ENCODE data around the gene TAGLN.

Gene TAGLN

GRCh38 chr11:117183724-117184349, 15.3 kb upstream of the TAGLN start:
- H3K4me1 ChIP-seq (ENCODE audit: low read depth, poor library complexity, severe bottlenecking): peaks cover 12% of the 10 kb centered on the region
- H4K20me1 ChIP-seq (ENCODE audit: insufficient read depth): no peaks in the 10 kb centered on the region
- H3K27ac ChIP-seq: no peak overlapping the region
- H3K79me2 ChIP-seq (ENCODE audit: insufficient read depth, low read depth): no peaks in the 10 kb centered on the region
- no peaks in the 10 kb centered on the region for H3K36me3 ChIP-seq (ENCODE audit: insufficient read depth)
- no peak for TF ChIP-seq CTCF (conservative IDR thresholded peaks at IDR 0.05; ENCODE audit: low read depth, low read length)
- no peak overlapping the region for H2AFZ ChIP-seq (ENCODE audit: low read depth)
- no peak overlapping the region for H3K9ac ChIP-seq
- H3K4me2 ChIP-seq: no peak overlapping the region
- no peaks in the 10 kb centered on the region for H3K27me3 ChIP-seq (ENCODE audit: insufficient read depth, low read depth)
- no peak overlapping the region for H3K4me3 ChIP-seq (IDR thresholded peaks at IDR 0.05; ENCODE audit: insufficient read depth, low read depth, low read length)

GRCh38 chr11:117185736-117186430, 13.3 kb upstream of the TAGLN start:
- no peaks in the 10 kb centered on the region for H3K36me3 ChIP-seq (ENCODE audit: insufficient read depth)
- no peaks in the 10 kb centered on the region for H3K4me1 ChIP-seq (ENCODE audit: low read depth, poor library complexity, severe bottlenecking)
- H3K27ac ChIP-seq: no peak overlapping the region
- H3K79me2 ChIP-seq (ENCODE audit: insufficient read depth, low read depth): no peaks in the 10 kb centered on the region
- no peaks in the 10 kb centered on the region for H4K20me1 ChIP-seq (ENCODE audit: insufficient read depth)
- no peak for TF ChIP-seq CTCF (conservative IDR thresholded peaks at IDR 0.05; ENCODE audit: low read depth, low read length)
- no peak overlapping the region for H3K4me2 ChIP-seq
- H3K4me3 ChIP-seq (IDR thresholded peaks at IDR 0.05; ENCODE audit: insufficient read depth, low read depth, low read length): no peak overlapping the region
- H3K27me3 ChIP-seq (ENCODE audit: insufficient read depth, low read depth): no peaks in the 10 kb centered on the region
- H3K9ac ChIP-seq: no peak overlapping the region
- no peak overlapping the region for H2AFZ ChIP-seq (ENCODE audit: low read depth)

GRCh38 chr11:117186431-117186761, 12.8 kb upstream of the TAGLN start:
- Histone ChIP-seq H3K4me1 (ENCODE audit: low read depth, poor library complexity, severe bottlenecking) (no peaks in the 10 kb centered on the region), H2AFZ (ENCODE audit: low read depth) (no peak overlapping the region), H3K79me2 (ENCODE audit: insufficient read depth, low read depth) (no peaks in the 10 kb centered on the region), H3K27me3 (ENCODE audit: insufficient read depth, low read depth) (no peaks in the 10 kb centered on the region), H3K9ac (no peak overlapping the region), H3K27ac (no peak overlapping the region), H3K4me2 (no peak overlapping the region), H3K4me3 (IDR thresholded peaks at IDR 0.05; ENCODE audit: insufficient read depth, low read depth, low read length) (no peak overlapping the region), H3K36me3 (ENCODE audit: insufficient read depth) (no peaks in the 10 kb centered on the region), H4K20me1 (ENCODE audit: insufficient read depth) (no peaks in the 10 kb centered on the region)
- TF ChIP-seq CTCF (conservative IDR thresholded peaks at IDR 0.05; ENCODE audit: low read depth, low read length): no peak

GRCh38 chr11:117187007-117187406, 12.2 kb upstream of the TAGLN start:
- Histone ChIP-seq H3K27ac (no peak overlapping the region), H2AFZ (ENCODE audit: low read depth) (no peak overlapping the region), H3K9ac (no peak overlapping the region), H3K4me1 (ENCODE audit: low read depth, poor library complexity, severe bottlenecking) (no peaks in the 10 kb centered on the region), H3K4me3 (IDR thresholded peaks at IDR 0.05; ENCODE audit: insufficient read depth, low read depth, low read length) (no peak overlapping the region), H4K20me1 (ENCODE audit: insufficient read depth) (no peaks in the 10 kb centered on the region), H3K4me2 (no peak overlapping the region), H3K79me2 (ENCODE audit: insufficient read depth, low read depth) (no peaks in the 10 kb centered on the region), H3K36me3 (ENCODE audit: insufficient read depth) (no peaks in the 10 kb centered on the region), H3K27me3 (ENCODE audit: insufficient read depth, low read depth) (no peaks in the 10 kb centered on the region)
- TF ChIP-seq CTCF (conservative IDR thresholded peaks at IDR 0.05; ENCODE audit: low read depth, low read length): no peak
